HG03457 (cell line): ENCODE measurements around the gene TMED7.
"Not testable (repeated sequence)": the region's sequence is repeated elsewhere in the genome, so short reads cannot be mapped to it uniquely, and the experiment has no call there.

Experiments used
- ATAC-seq: cut with Tn5 transposase; IDR thresholded peaks from one replicate; pipeline ENCODE4 v1.9.1; 2021; ENCODE audit warnings: moderate number of reproducible peaks; ENCODE audit not compliant: unreplicated experiment

TMED7 gene

GRCh38 chr5:115625579-115626444, at the start of gene TMED7:
TMED7 (minus strand) TSS chr5:115626036; CDS start chr5:115625792, 244 bp downstream.
- peak; percentile 88 for ATAC-seq

GRCh38 chr5:115674782-115675181, 48.9 kb upstream of the TMED7 start:
- ATAC-seq = not testable (repeated sequence)

GRCh38 chr5:115673596-115673995, 47.8 kb upstream of the TMED7 start:
- no peak for ATAC-seq

- ATAC-seq = no peak
Observed at GRCh38 chr5:115671939-115672338, 46.1 kb upstream of the TMED7 start.

GRCh38 chr5:115666023-115666422, 40.2 kb upstream of the TMED7 start:
- no peak for ATAC-seq

- no peak for ATAC-seq
Observed at GRCh38 chr5:115661563-115661962, 35.7 kb upstream of the TMED7 start.

- no peak for ATAC-seq
Observed at GRCh38 chr5:115661101-115661500, 35.3 kb upstream of the TMED7 start.

GRCh38 chr5:115657881-115658233, 32.0 kb upstream of the TMED7 start:
- ATAC-seq = no peak

GRCh38 chr5:115657125-115657880, 31.5 kb upstream of the TMED7 start:
- no peak for ATAC-seq

GRCh38 chr5:115656404-115656803, 30.6 kb upstream of the TMED7 start:
- ATAC-seq = no peak

- no peak for ATAC-seq
Observed at GRCh38 chr5:115655994-115656393, 30.2 kb upstream of the TMED7 start.

- no peak for ATAC-seq
Observed at GRCh38 chr5:115649541-115649940, 23.7 kb upstream of the TMED7 start.

GRCh38 chr5:115648056-115648455, 22.2 kb upstream of the TMED7 start:
- no peak for ATAC-seq

- ATAC-seq = not testable (repeated sequence)
Observed at GRCh38 chr5:115645386-115645785, 19.6 kb upstream of the TMED7 start.

- ATAC-seq = no peak
Observed at GRCh38 chr5:115644046-115644445, 18.2 kb upstream of the TMED7 start.

- no peak for ATAC-seq
Observed at GRCh38 chr5:115641948-115642347, 16.1 kb upstream of the TMED7 start.

GRCh38 chr5:115640274-115640673, 14.4 kb upstream of the TMED7 start:
- no peak for ATAC-seq

- ATAC-seq = no peak
Observed at GRCh38 chr5:115639377-115639776, 13.5 kb upstream of the TMED7 start.

- ATAC-seq = no peak
Observed at GRCh38 chr5:115637507-115637906, 11.7 kb upstream of the TMED7 start.

GRCh38 chr5:115636008-115636407, 10.2 kb upstream of the TMED7 start:
- ATAC-seq = no peak

GRCh38 chr5:115634343-115635132, 8.7 kb upstream of the TMED7 start:
- peak; percentile 40 for ATAC-seq
